ENCODE results near the gene PRXL2B. TPM values are rescaled to one million over a fixed set of nuclear protein-coding genes. Genes with fewer than 3 reads are reported as not detected.

The PRXL2B gene
- total RNA-seq, 1 experiment from 2014 or later, result 32.2 TPM

DNA sequence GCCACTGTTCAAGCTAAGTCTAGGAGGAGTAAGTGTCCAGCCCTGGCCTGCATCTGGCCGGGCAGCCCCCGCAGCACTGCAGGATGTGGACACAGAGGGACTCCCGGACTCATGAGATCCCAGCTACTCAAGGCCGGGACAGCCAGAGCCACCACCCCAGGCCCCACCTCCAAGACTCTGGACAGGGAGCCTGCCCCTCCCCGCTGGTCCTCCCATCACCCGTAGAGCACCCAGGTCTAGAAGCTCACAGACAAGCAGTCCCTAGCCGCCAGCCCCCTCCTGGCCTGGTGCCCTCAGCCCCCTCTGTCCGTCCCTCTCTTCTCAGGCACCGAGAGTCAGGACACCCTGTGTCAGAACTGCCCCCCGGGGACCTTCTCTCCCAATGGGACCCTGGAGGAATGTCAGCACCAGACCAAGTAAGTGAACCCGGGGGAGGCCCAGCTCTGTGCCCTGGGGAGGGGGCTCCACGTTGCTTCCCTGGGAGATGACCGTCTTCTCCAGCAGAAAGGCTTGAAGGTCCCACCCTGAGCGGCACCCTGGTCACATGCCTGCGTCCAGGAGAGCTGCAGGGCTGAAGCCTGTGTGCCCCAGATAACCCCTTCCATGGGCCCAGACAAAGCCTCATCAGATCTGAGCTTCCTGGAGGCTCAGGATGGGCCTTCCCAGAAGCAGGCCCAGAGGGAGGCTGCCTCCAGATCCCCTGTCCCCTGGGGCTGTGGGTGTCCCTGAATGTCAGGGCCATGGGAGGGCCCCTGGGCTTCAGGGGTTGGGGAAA lies 26.1 kb upstream of the PRXL2B start:
- Histone ChIP-seq H3K9me3 (ENCODE audit: control insufficient read depth in 1 of 2, insufficient read depth in 1 of 2, low read depth in 1 of 2, low read length in 2 of 2) (no peaks in the 10 kb centered on the region), H3K9ac (ENCODE audit: low read length) (no peak overlapping the region), H3K4me3 (replicated peaks in 1 of 2; ENCODE audit: low read depth in 1 of 2, low read length in 2 of 2) (no peak overlapping the region), H3K4me2 (ENCODE audit: low read length) (no peak overlapping the region), H3K9me2 (ENCODE audit: insufficient read depth) (no peaks in the 10 kb centered on the region), H3K4me1 (ENCODE audit: control insufficient read depth in 1 of 2, insufficient read depth in 2 of 2, low read length in 2 of 2) (no peaks in the 10 kb centered on the region), H3K27me3 (ENCODE audit: insufficient read depth, low read length) (no peaks in the 10 kb centered on the region), H3K36me3 (ENCODE audit: control insufficient read depth in 1 of 2, insufficient read depth in 2 of 2, low read length in 2 of 2) (no peaks in the 10 kb centered on the region), H4K20me1 (ENCODE audit: insufficient read depth) (no peaks in the 10 kb centered on the region), H3K27ac (ENCODE audit: low read depth, low read length) (no peak overlapping the region), H3K79me2 (ENCODE audit: insufficient read depth, low read length) (no peaks in the 10 kb centered on the region), H2AFZ (ENCODE audit: low read depth, low read length, poor library complexity, severe bottlenecking) (no peak overlapping the region)
- no TSS peak for BruUV-seq (replicated peaks)
- RAD21 ChIA-PET (ENCODE audit: low non-redundant PET in 1 of 2, low total read pairs in 2 of 2, uncharacterized antibody in 2 of 2, unreplicated experiment in 2 of 2), result no interaction called here
- TF ChIP-seq CBX3 (IDR thresholded peaks at IDR 0.05; ENCODE audit: low read depth) (no peak), SP1 (IDR thresholded peaks at IDR 0.05; ENCODE audit: low read depth) (no peak), ELF1 (IDR thresholded peaks at IDR 0.05; ENCODE audit: borderline replicate concordance, low read depth) (no peak), SRF (IDR thresholded peaks at IDR 0.05; ENCODE audit: low read depth) (no peak), FOSL1 (IDR thresholded peaks at IDR 0.05; ENCODE audit: low read depth) (no peak), POLR2AphosphoS5 (IDR thresholded peaks at IDR 0.05; ENCODE audit: low read depth, low read length) (no peak), RAD21 (IDR thresholded peaks at IDR 0.05; ENCODE audit: low read depth) (no peak), ZFX (IDR thresholded peaks at IDR 0.05) (no peak)
- TF ChIP-seq, protein P1, sequence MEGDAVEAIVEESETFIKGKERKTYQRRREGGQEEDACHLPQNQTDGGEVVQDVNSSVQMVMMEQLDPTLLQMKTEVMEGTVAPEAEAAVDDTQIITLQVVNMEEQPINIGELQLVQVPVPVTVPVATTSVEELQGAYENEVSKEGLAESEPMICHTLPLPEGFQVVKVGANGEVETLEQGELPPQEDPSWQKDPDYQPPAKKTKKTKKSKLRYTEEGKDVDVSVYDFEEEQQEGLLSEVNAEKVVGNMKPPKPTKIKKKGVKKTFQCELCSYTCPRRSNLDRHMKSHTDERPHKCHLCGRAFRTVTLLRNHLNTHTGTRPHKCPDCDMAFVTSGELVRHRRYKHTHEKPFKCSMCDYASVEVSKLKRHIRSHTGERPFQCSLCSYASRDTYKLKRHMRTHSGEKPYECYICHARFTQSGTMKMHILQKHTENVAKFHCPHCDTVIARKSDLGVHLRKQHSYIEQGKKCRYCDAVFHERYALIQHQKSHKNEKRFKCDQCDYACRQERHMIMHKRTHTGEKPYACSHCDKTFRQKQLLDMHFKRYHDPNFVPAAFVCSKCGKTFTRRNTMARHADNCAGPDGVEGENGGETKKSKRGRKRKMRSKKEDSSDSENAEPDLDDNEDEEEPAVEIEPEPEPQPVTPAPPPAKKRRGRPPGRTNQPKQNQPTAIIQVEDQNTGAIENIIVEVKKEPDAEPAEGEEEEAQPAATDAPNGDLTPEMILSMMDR (IDR thresholded peaks at IDR 0.05 in 2 of 3, conservative IDR thresholded peaks at IDR 0.05 in 1 of 3; ENCODE audit: borderline replicate concordance in 1 of 3, insufficient read depth in 1 of 3, low read depth in 2 of 3, low read length in 2 of 3), result no peak
- TF ChIP-seq, protein P2, sequence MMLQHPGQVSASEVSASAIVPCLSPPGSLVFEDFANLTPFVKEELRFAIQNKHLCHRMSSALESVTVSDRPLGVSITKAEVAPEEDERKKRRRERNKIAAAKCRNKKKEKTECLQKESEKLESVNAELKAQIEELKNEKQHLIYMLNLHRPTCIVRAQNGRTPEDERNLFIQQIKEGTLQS (IDR thresholded peaks at IDR 0.05), result no peak
- ATAC-seq, result no peak
- DNase-seq (ENCODE audit: low read depth, low spot score), result no peak
- POLR2A ChIA-PET, result no interaction called here
- intact Hi-C loops (cut with micrococcal nuclease), result no loop called here
- CTCF ChIA-PET, result no interaction called here

All from HCT116 (cell line).